HG03378 (cell line): ENCODE results near the gene PHACTR2.
"Not testable (repeated sequence)": the region's sequence is repeated elsewhere in the genome, so short reads cannot be mapped to it uniquely, and the experiment has no call there.

Experiments used
- ATAC-seq: cut with Tn5 transposase; IDR thresholded peaks from one replicate; pipeline ENCODE4 v1.9.1; 2021; ENCODE audit warnings: mild to moderate bottlenecking, moderate library complexity; ENCODE audit not compliant: unreplicated experiment

The PHACTR2 gene

GRCh38 chr6:143759666-143760065 lies 81.9 kb downstream of the PHACTR2 start:
- ATAC-seq: no peak

GRCh38 chr6:143761074-143761473 lies 83.3 kb downstream of the PHACTR2 start:
- ATAC-seq: no peak

GRCh38 chr6:143762126-143762525 lies 84.4 kb downstream of the PHACTR2 start:
- no peak for ATAC-seq

- no peak for ATAC-seq
Observed at GRCh38 chr6:143765422-143766184, 87.8 kb downstream of the PHACTR2 start.

- no peak for ATAC-seq
Observed at GRCh38 chr6:143766185-143766553, 88.4 kb downstream of the PHACTR2 start.

GRCh38 chr6:143767433-143767832 lies 89.7 kb downstream of the PHACTR2 start:
- ATAC-seq: no peak

- ATAC-seq: no peak
Observed at GRCh38 chr6:143772116-143773086, 94.6 kb downstream of the PHACTR2 start.

- no peak for ATAC-seq
Observed at GRCh38 chr6:143773506-143774150, 95.9 kb downstream of the PHACTR2 start.

GRCh38 chr6:143774347-143774746 lies 96.6 kb downstream of the PHACTR2 start:
- no peak for ATAC-seq

GRCh38 chr6:143775336-143775735 lies 97.6 kb downstream of the PHACTR2 start:
- ATAC-seq: no peak

GRCh38 chr6:143778926-143779325 lies 101.2 kb downstream of the PHACTR2 start:
- no peak for ATAC-seq

GRCh38 chr6:143782481-143782880 lies 104.7 kb downstream of the PHACTR2 start:
- no peak for ATAC-seq

- no peak for ATAC-seq
Observed at GRCh38 chr6:143783077-143783476, 105.3 kb downstream of the PHACTR2 start.

- ATAC-seq: no peak
Observed at GRCh38 chr6:143784316-143784715, 106.6 kb downstream of the PHACTR2 start.

- ATAC-seq: not testable (repeated sequence)
Observed at GRCh38 chr6:143786371-143786770, 108.6 kb downstream of the PHACTR2 start.

- no peak for ATAC-seq
Observed at GRCh38 chr6:143792402-143793279, 114.9 kb downstream of the PHACTR2 start.

GRCh38 chr6:143793280-143793619 lies 115.5 kb downstream of the PHACTR2 start:
- ATAC-seq: no peak

GRCh38 chr6:143796551-143796950 lies 118.8 kb downstream of the PHACTR2 start:
- ATAC-seq: not testable (repeated sequence)

- not testable (repeated sequence) for ATAC-seq
Observed at GRCh38 chr6:143798487-143798886, 120.7 kb downstream of the PHACTR2 start.

GRCh38 chr6:143802833-143803565 lies 125.2 kb downstream of the PHACTR2 start:
- no peak for ATAC-seq
